HepG2 (cell line): ENCODE data around the gene ZFP36. TPM values are rescaled to one million over a fixed set of nuclear protein-coding genes. Genes with fewer than 3 reads are reported as not detected.

Experiments used
- CAMTA2 ChIP-seq: sonication (generic); formaldehyde crosslinking; IDR thresholded peaks from 2 replicates; pipeline ENCODE4 v1.4.0; 2020; ENCODE audit warnings: mild to moderate bottlenecking, missing genetic modification reagents, borderline replicate concordance
- CREB1 ChIP-seq, 2 experiments: fragments of 450-650 bp in 1 of 2; IDR thresholded peaks; 2 replicates each; pipeline ENCODE4 v1.6.1; 2016 to 2017; ENCODE audit warnings: control low read depth in 1 of 2, mild to moderate bottlenecking in 1 of 2, missing compliant biosample characterization in 1 of 2, missing genetic modification characterization in 1 of 2
- DNMT3B ChIP-seq: conservative IDR thresholded peaks from 2 replicates; pipeline ENCODE4 v1.6.1; 2016; ENCODE audit warnings: missing biosample characterization, control low read depth
- MTF1 ChIP-seq: sonication (generic); formaldehyde crosslinking; IDR thresholded peaks from 2 replicates; pipeline ENCODE4 v1.5.0; 2020; ENCODE audit warnings: missing genetic modification reagents
- NFKBIZ ChIP-seq: IDR thresholded peaks from 2 replicates; pipeline ENCODE4 v1.6.1; 2018; ENCODE audit warnings: missing genetic modification reagents, missing compliant biosample characterization
- ZFP37 ChIP-seq: sonication (generic); formaldehyde crosslinking; IDR thresholded peaks from 2 replicates; pipeline ENCODE4 v1.4.0; 2020; ENCODE audit warnings: missing genetic modification reagents, borderline replicate concordance
- ZFP90 ChIP-seq: sonication (generic); formaldehyde crosslinking; IDR thresholded peaks from 2 replicates; pipeline ENCODE4 v1.8.0; 2022; ENCODE audit warnings: missing genetic modification reagents, mild to moderate bottlenecking, inconsistent platforms, borderline replicate concordance
- ZNF207 ChIP-seq: fragments of 450-650 bp; IDR thresholded peaks from 2 replicates; pipeline ENCODE4 v1.6.1; 2016; ENCODE audit warnings: antibody characterized with exemption, borderline replicate concordance
- ZNF251 ChIP-seq: sonication (generic); formaldehyde crosslinking; IDR thresholded peaks from 2 replicates; pipeline ENCODE4 v1.9.0; 2021; ENCODE audit warnings: mild to moderate bottlenecking, missing genetic modification reagents
- ZNF318 ChIP-seq: sonication (generic); formaldehyde crosslinking; IDR thresholded peaks from 2 replicates; pipeline ENCODE4 v1.4.0; 2020; ENCODE audit warnings: mild to moderate bottlenecking, missing genetic modification reagents
- ZNF616 ChIP-seq: sonication (generic); formaldehyde crosslinking; IDR thresholded peaks from 2 replicates; pipeline ENCODE4 v1.5.0; 2020; ENCODE audit warnings: low read depth, mild to moderate bottlenecking, missing genetic modification reagents
- ZSCAN25 ChIP-seq: sonication (generic); formaldehyde crosslinking; IDR thresholded peaks from 2 replicates; pipeline ENCODE4 v1.8.0; 2022; ENCODE audit warnings: mild to moderate bottlenecking, missing genetic modification reagents
- polyA plus RNA-seq, 8 experiments: library from polyadenylated mRNA; depleted of rRNA in 3 of 8; stranded (reverse) in 7 of 8; unstranded in 1 of 8; fragments of >200 nt; fragmentation: Illumina TruSeq in 4 of 8; extraction: Trizol in 4 of 8; gene quantifications; 2 replicates each; pipeline versions ENCODE4 v1.2.1 to v1.2.3, GENCODE V29; 2011 to 2016; ENCODE audit warnings: low read depth in 4 of 8, missing spikeins in 1 of 8, mixed read lengths in 1 of 8; ENCODE audit not compliant: insufficient read depth in 1 of 8
- total RNA-seq, 5 experiments: library from RNA; depleted of rRNA; stranded (reverse); fragments of >200 nt; fragmentation: Illumina TruSeq; extraction: Trizol; gene quantifications; 2 replicates each; pipeline ENCODE4 v1.2.3, GENCODE V29; 2016; ENCODE audit warnings: low read depth in 1 of 5
- TF ChIP-seq, protein P1 (sequence below): sonication (generic); formaldehyde crosslinking; IDR thresholded peaks from 2 replicates; pipeline ENCODE4 v1.4.0; 2020; ENCODE audit warnings: missing genetic modification reagents
- TF ChIP-seq, protein P2 (sequence below): sonication (generic); formaldehyde crosslinking; IDR thresholded peaks from 2 replicates; pipeline ENCODE4 v1.5.0; 2020; ENCODE audit warnings: missing genetic modification reagents

The ZFP36 gene
- total and polyA plus RNA-seq, 2 of the 13 experiments (the other 11 are each of a cell fraction or from before 2014, with no cell fraction given): 1.4 to 1.7 TPM

GRCh38 chr19:39390751-39391437 lies 15.8 kb upstream of the ZFP36 start, which contains the start of the genes MED29 and PAF1 (continued):
- TF ChIP-seq ZNF318 (CRISPR knock-in tag) (peak; percentile 82; the same call in 1 of the 2 replicates), ZNF207 (no peak), ZFP90 (CRISPR knock-in tag) (peak; percentile 37; the same call in 1 of the 2 replicates), DNMT3B (no peak), NFKBIZ (CRISPR knock-in tag) (0 out of 2 replicates have a peak, but pooled peaks have one; percentile 11), ZSCAN25 (CRISPR knock-in tag) (no peak; the same call in 1 of the 2 replicates), MTF1 (CRISPR knock-in tag) (no peak), ZNF251 (CRISPR knock-in tag) (no peak), ZFP37 (no peak), ZNF616 (no peak), CAMTA2 (CRISPR knock-in tag) (no peak; the same call in none of the 2 replicates), CREB1 (IDR thresholded peaks at IDR 0.05) (peak; percentile 94), CREB1 (CRISPR knock-in tag; IDR thresholded peaks at IDR 0.05) (peak; percentile 93)
- TF ChIP-seq, protein P1, sequence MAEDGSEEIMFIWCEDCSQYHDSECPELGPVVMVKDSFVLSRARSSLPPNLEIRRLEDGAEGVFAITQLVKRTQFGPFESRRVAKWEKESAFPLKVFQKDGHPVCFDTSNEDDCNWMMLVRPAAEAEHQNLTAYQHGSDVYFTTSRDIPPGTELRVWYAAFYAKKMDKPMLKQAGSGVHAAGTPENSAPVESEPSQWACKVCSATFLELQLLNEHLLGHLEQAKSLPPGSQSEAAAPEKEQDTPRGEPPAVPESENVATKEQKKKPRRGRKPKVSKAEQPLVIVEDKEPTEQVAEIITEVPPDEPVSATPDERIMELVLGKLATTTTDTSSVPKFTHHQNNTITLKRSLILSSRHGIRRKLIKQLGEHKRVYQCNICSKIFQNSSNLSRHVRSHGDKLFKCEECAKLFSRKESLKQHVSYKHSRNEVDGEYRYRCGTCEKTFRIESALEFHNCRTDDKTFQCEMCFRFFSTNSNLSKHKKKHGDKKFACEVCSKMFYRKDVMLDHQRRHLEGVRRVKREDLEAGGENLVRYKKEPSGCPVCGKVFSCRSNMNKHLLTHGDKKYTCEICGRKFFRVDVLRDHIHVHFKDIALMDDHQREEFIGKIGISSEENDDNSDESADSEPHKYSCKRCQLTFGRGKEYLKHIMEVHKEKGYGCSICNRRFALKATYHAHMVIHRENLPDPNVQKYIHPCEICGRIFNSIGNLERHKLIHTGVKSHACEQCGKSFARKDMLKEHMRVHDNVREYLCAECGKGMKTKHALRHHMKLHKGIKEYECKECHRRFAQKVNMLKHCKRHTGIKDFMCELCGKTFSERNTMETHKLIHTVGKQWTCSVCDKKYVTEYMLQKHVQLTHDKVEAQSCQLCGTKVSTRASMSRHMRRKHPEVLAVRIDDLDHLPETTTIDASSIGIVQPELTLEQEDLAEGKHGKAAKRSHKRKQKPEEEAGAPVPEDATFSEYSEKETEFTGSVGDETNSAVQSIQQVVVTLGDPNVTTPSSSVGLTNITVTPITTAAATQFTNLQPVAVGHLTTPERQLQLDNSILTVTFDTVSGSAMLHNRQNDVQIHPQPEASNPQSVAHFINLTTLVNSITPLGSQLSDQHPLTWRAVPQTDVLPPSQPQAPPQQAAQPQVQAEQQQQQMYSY (CRISPR knock-in tag): peak; percentile 65; the same call in 1 of the 2 replicates
- TF ChIP-seq, protein P2, sequence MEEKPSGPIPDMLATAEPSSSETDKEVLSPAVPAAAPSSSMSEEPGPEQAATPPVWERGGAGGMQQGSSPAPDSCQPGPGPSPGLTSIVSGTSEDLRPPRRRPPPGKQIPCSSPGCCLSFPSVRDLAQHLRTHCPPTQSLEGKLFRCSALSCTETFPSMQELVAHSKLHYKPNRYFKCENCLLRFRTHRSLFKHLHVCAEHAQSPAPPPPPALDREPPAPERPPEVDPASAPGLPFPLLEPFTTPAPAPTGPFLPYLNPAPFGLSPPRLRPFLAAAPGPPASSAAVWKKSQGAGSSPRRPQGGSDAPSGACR (CRISPR knock-in tag): peak; percentile 51; the same call in 1 of the 2 replicates
